Left ventricle myocardium inferior (tissue), 1 donor: ENCODE data around the gene TNFRSF4. TPM values are rescaled to one million over a fixed set of nuclear protein-coding genes. Genes with fewer than 3 reads are reported as not detected.

Experiments
- DNase-seq: peaks from one replicate; pipeline ENCODE4 v3.0.0-alpha.2; 2020
- H3K27ac ChIP-seq: fragments of 200-600 bp; replicated peaks from 2 replicates; pipeline ENCODE4 v1.8.0; 2021
- H3K27me3 ChIP-seq: fragments of 200-600 bp; 2 replicates; pipeline ENCODE4 v1.8.0; 2021; ENCODE audit warnings: low read depth
- H3K36me3 ChIP-seq: fragments of 200-600 bp; 2 replicates; pipeline ENCODE4 v1.8.0; 2021
- H3K4me1 ChIP-seq: fragments of 200-600 bp; 2 replicates; pipeline ENCODE4 v1.8.0; 2021
- H3K4me3 ChIP-seq: fragments of 200-600 bp; 2 replicates; pipeline ENCODE4 v1.8.0; 2021; ENCODE audit warnings: mild to moderate bottlenecking, moderate library complexity
- H3K9me3 ChIP-seq: fragments of 200-600 bp; replicated peaks from 2 replicates; pipeline ENCODE4 v1.8.0; 2021
- intact Hi-C: fragments of 100-400 bp; cut with micrococcal nuclease; formaldehyde crosslinking; loops from one replicate; pipeline ENCODE4 v1.11.0; 2022
- total RNA-seq: library from RNA; stranded (reverse); fragmentation: NEBNext Ultra II Directional; extraction: Animal tissue kit (Norgen Biotek cat#: 25700); gene quantifications from one replicate; pipeline ENCODE4 v1.2.1, GENCODE V29; 2021
- TF ChIP-seq, protein P1 (sequence below): fragments of 200-600 bp; IDR thresholded peaks from 2 replicates; pipeline ENCODE4 v1.8.0; 2021; ENCODE audit warnings: antibody characterized with exemption, mild to moderate bottlenecking, borderline replicate concordance
- donor health status: DM: no; HTN: yes; CAD: no; lungs with severe emphysema.

TNFRSF4 gene
- total RNA-seq, 1 donor from 2014 or later = 2.2 TPM

DNA sequence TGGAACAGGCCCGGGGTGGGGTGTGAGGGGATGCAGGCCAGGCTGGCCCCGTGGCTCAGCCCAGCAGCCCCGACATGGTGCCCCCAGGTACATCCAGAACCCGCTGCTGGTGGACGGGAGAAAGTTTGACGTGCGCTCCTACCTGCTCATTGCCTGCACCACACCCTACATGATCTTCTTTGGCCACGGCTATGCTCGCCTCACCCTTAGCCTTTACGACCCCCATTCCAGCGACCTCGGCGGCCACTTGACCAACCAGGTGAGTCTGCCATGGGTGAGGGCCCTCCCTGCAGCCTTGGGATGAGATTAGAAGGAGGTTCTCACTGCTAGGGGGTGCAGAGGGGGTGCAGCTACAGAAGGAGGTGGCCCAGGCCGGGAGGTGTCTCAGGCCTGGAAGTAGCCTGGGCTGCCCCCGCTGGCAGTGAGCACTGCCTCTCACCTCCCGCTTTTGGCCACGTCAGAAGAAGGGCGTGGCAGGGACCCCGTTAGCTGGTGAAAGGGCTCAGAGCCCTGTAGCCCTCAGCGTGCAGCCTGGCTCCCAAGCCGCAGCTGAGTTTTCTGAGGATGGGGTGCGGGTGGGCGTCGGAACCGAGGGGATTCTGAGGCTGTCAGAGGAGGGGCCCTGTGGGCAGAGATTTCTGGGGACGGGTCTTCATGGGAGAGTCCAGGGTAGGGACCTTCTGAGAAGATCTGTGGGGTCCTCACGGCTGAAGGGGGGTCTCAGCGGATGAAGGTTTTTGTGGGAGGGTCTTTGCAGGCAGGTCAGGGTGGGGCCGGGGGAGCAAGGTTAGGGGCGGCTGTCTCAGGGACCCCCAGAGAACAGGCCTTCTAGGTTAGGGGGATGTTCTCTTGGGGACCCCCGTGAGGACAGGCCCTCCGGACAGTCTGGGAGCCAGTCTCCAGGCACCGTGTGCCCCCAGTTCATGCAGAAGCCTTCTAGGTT lies 29.8 kb downstream of the TNFRSF4 start:
- H3K27me3 ChIP-seq = peaks cover 43% of the 10 kb centered on the region
- H3K9me3 ChIP-seq = peaks cover 6% of the 10 kb centered on the region
- TF ChIP-seq, protein P1, sequence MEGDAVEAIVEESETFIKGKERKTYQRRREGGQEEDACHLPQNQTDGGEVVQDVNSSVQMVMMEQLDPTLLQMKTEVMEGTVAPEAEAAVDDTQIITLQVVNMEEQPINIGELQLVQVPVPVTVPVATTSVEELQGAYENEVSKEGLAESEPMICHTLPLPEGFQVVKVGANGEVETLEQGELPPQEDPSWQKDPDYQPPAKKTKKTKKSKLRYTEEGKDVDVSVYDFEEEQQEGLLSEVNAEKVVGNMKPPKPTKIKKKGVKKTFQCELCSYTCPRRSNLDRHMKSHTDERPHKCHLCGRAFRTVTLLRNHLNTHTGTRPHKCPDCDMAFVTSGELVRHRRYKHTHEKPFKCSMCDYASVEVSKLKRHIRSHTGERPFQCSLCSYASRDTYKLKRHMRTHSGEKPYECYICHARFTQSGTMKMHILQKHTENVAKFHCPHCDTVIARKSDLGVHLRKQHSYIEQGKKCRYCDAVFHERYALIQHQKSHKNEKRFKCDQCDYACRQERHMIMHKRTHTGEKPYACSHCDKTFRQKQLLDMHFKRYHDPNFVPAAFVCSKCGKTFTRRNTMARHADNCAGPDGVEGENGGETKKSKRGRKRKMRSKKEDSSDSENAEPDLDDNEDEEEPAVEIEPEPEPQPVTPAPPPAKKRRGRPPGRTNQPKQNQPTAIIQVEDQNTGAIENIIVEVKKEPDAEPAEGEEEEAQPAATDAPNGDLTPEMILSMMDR = no peak
- H3K36me3 ChIP-seq = no peaks in the 10 kb centered on the region
- no peak overlapping the region for H3K27ac ChIP-seq
- DNase-seq = peak; percentile 5
- intact Hi-C loops = no loop called here
- no peak overlapping the region for H3K4me3 ChIP-seq
- peaks cover 19% of the 10 kb centered on the region for H3K4me1 ChIP-seq

DNA sequence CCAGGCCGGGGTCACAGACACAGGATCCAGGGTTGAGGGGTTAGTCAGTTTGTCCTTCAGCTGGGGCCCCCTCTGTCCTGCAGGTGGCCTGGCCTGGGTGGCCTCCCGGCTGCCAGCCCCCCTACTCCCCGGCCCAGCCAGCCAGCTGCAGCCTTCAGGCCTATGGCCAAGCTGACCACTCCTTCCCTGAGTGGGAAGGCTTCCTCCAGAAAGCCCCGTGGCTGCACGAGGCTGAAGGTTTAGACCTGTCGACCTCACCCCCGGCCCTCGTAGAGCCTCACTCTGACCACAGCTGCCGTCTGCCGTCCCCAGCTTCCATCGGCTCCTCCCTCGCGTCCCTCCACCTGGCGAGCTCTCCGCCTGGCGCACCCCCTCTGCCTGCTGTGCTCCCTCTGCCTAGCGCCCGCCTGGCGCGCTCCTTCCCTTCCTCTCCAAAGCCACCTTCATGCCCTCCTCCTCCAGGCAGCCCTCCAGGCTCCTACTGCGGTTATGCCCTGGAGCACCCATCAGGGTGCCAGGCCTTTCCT lies 30.7 kb downstream of the TNFRSF4 start:
- Histone ChIP-seq H3K27me3 (peaks cover 51% of the 10 kb centered on the region), H3K9me3 (peaks cover 6% of the 10 kb centered on the region), H3K4me3 (peak overlapping the region; percentile 50), H3K4me1 (peaks cover 17% of the 10 kb centered on the region), H3K36me3 (no peaks in the 10 kb centered on the region), H3K27ac (peak overlapping the region; percentile 38)
- intact Hi-C loops = no loop called here
- TF ChIP-seq, protein P1 = no peak
- DNase-seq = peak; percentile 13

DNA sequence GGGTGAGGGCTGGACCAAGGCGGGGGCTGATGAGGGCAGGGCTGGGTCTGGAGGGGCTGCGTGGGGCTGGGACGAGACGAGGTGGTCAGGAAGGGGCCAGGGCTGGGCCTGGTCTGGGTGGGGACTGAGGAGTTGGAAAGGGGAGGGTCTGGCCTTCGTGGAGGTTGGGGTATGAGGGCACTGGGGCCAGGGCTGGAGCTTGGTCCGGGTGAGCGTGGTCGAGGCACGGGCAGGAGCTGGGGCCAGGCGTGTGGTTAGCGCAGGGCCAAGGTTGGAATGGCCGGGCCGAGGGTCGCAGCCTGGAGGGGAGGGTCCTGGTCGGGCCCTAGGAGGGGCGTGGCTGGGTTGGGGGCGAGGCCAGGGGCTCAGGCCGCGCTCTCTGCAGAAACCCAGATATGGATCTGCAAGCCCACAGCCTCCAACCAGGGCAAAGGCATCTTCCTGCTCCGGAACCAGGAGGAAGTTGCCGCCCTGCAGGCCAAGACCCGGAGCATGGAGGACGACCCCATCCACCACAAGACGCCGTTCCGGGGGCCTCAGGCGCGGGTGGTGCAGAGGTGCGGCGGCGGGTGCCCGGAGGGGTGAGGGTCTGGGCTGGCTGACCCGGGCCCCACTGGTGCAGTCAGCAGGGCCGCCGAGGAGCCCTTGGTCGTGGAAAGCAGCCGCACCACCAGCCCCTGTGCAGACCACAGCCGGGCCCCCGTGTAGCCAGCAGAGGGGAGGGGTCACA lies 31.3 kb downstream of the TNFRSF4 start:
- intact Hi-C loops = no loop called here
- Histone ChIP-seq H3K36me3 (no peaks in the 10 kb centered on the region), H3K27me3 (peaks cover 57% of the 10 kb centered on the region), H3K4me3 (peak overlapping the region; percentile 50), H3K4me1 (peaks cover 13% of the 10 kb centered on the region), H3K9me3 (peaks cover 2% of the 10 kb centered on the region), H3K27ac (peak overlapping the region; percentile 38)
- peak; percentile 14 for DNase-seq
- TF ChIP-seq, protein P1 = no peak

DNA sequence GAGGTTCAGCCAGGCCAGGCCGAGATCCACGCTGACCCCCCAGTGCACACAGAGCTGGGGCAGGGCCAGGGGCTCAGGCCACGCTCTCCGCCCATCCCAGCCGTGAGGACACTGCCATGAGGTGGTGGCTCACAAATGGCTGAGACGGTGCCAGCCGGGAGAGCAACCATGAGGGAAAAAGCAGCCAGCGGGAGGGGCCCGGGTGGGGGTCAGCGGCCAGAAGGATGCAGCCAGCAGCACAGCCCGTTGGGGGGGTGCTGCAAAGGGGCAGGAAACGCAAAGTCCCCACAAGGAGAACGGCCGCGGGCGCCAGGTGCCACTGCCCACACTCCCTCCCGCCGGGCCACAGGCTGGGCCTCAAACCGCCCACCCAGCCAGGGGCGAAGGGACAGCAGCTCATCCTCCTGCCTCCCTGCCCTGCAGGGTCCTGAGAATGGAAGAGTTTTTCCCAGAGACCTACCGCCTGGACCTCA lies 32.0 kb downstream of the TNFRSF4 start:
- H3K4me3 ChIP-seq = no peak overlapping the region
- no peak overlapping the region for H3K27ac ChIP-seq
- no peaks in the 10 kb centered on the region for H3K36me3 ChIP-seq
- TF ChIP-seq, protein P1 = no peak
- intact Hi-C loops = no loop called here
- H3K27me3 ChIP-seq = peaks cover 64% of the 10 kb centered on the region
- peaks cover 13% of the 10 kb centered on the region for H3K4me1 ChIP-seq
- peak; percentile 6 for DNase-seq
- H3K9me3 ChIP-seq = no peaks in the 10 kb centered on the region
